H1 (cell line): ENCODE results near the gene PLEKHM3. TPM values are rescaled to one million over a fixed set of nuclear protein-coding genes. Genes with fewer than 3 reads are reported as not detected.

Source experiments
- CTCF ChIP-seq, 3 experiments: IDR thresholded peaks; 1 replicate in 2 of 3; 2 replicates in 1 of 3; pipeline versions ENCODE4 v1.5.1 to v1.6.1; 2011; ENCODE audit warnings: low read length in 3 of 3, mild to moderate bottlenecking in 3 of 3, inconsistent platforms in 2 of 3, low read depth in 1 of 3, moderate library complexity in 1 of 3; ENCODE audit not compliant: insufficient read depth in 1 of 3; ENCODE audit errors: control extremely low read depth in 1 of 3
- polyA plus RNA-seq, 7 experiments: library from polyadenylated mRNA; depleted of rRNA in 3 of 7; stranded (reverse) in 5 of 7; unstranded in 2 of 7; fragments of >200 nt in 5 of 7; fragments of 200-250 nt in 2 of 7; gene quantifications; 1 replicate in 5 of 7; 2 replicates in 1 of 7; 4 replicates in 1 of 7; pipeline versions ENCODE4 v1.2.1 to v1.2.3, GENCODE V29; 2011 to 2013; ENCODE audit warnings: missing spikeins in 2 of 7, mixed read lengths in 2 of 7
- total RNA-seq: library from RNA; stranded (reverse); fragmentation: NEBNext Ultra II Directional; extraction: Animal tissue kit (Norgen Biotek cat#: 25700); gene quantifications from 2 replicates; pipeline ENCODE4 v1.2.1, GENCODE V29; 2021

Gene PLEKHM3
- total and polyA plus RNA-seq, 2 of the 8 experiments (the other 6 are each of a cell fraction or from before 2014, with no cell fraction given) = 2.3 to 5.8 TPM

- TF ChIP-seq CTCF (IDR thresholded peaks at IDR 0.05; ENCODE audit: control extremely low read depth in 1 of 3, insufficient read depth in 1 of 3, low read depth in 1 of 3, low read length in 3 of 3) = no peak
These were observed 234.4 kb downstream of the PLEKHM3 start (continued) for GRCh38 chr2:207790898-207791297.
